NOMO-1 treated with DMSO at 0.1 percent for 48 hours (cell line): Measurements from ENCODE around the gene ARHGEF17.

Source experiments
- DNase-seq: peaks from one replicate; lab custom pipeline; 2025; ENCODE audit not compliant: unreplicated experiment; lab: John Stamatoyannopoulos, UW

ARHGEF17 gene

GRCh38 chr11:73331138-73331916 is 23.3 kb downstream of the ARHGEF17 start:
- DNase-seq = no peak

GRCh38 chr11:73333173-73333572 is 25.1 kb downstream of the ARHGEF17 start:
- no peak for DNase-seq

GRCh38 chr11:73333640-73334383 is 25.7 kb downstream of the ARHGEF17 start:
- no peak for DNase-seq

- DNase-seq = no peak
Observed at GRCh38 chr11:73334384-73335203, 26.5 kb downstream of the ARHGEF17 start.

GRCh38 chr11:73335204-73335923 is 27.3 kb downstream of the ARHGEF17 start:
- DNase-seq = peak; percentile 51

GRCh38 chr11:73337846-73338245 is 29.8 kb downstream of the ARHGEF17 start:
- DNase-seq = no peak

- no peak for DNase-seq
Observed at GRCh38 chr11:73338279-73338678, 30.2 kb downstream of the ARHGEF17 start.

GRCh38 chr11:73340164-73340563 is 32.1 kb downstream of the ARHGEF17 start:
- DNase-seq = no peak

GRCh38 chr11:73342633-73343032 is 34.6 kb downstream of the ARHGEF17 start:
- no peak for DNase-seq

GRCh38 chr11:73343076-73343873 is 35.2 kb downstream of the ARHGEF17 start:
- no peak for DNase-seq

- DNase-seq = no peak
Observed at GRCh38 chr11:73344191-73344607, 36.1 kb downstream of the ARHGEF17 start.

GRCh38 chr11:73345481-73346160 is 37.5 kb downstream of the ARHGEF17 start:
- DNase-seq = no peak

- DNase-seq = no peak
Observed at GRCh38 chr11:73346186-73346935, 38.3 kb downstream of the ARHGEF17 start.

- DNase-seq = no peak
Observed at GRCh38 chr11:73347067-73347466, 39.0 kb downstream of the ARHGEF17 start.

GRCh38 chr11:73348838-73349237 is 40.8 kb downstream of the ARHGEF17 start:
- DNase-seq = no peak

GRCh38 chr11:73349633-73350032 is 41.6 kb downstream of the ARHGEF17 start:
- no peak for DNase-seq

GRCh38 chr11:73350908-73351636 is 43.0 kb downstream of the ARHGEF17 start:
- DNase-seq = peak; percentile 76

- DNase-seq = no peak
Observed at GRCh38 chr11:73353422-73353821, 45.3 kb downstream of the ARHGEF17 start.
